Uterus (tissue), 4 donors: Measurements from ENCODE around the gene SEPTIN3. TPM values are rescaled to one million over a fixed set of nuclear protein-coding genes. Genes with fewer than 3 reads are reported as not detected.

ENCODE experiments used
- DNase-seq, 2 donors: peaks; one replicate each; pipeline ENCODE4 v3.0.0-alpha.2; 2019 to 2020
- H3K27ac ChIP-seq, 2 donors: fragments of 200-600 bp; sonication (generic); 1 replicate in 1 of 2; 2 replicates in 1 of 2; pipeline ENCODE4 v1.5.1; 2016 to 2018
- H3K27me3 ChIP-seq, 2 donors: fragments of 200-600 bp; sonication (generic); one replicate each; pipeline ENCODE4 v1.5.1; 2018 to 2019; ENCODE audit warnings: control low read depth in 1 of 2
- H3K36me3 ChIP-seq, 2 donors: fragments of 200-600 bp; sonication (generic); one replicate each; pipeline ENCODE4 v1.5.1; 2019; ENCODE audit warnings: control low read depth in 1 of 2
- H3K4me1 ChIP-seq, 2 donors: fragments of 200-600 bp; sonication (generic); one replicate each; pipeline ENCODE4 v1.5.1; 2018 to 2019; ENCODE audit warnings: control low read depth in 1 of 2
- H3K4me3 ChIP-seq, 2 donors: fragments of 200-600 bp; sonication (generic); 1 replicate in 1 of 2; 2 replicates in 1 of 2; pipeline ENCODE4 v1.5.1; 2018 to 2019; ENCODE audit warnings: mild to moderate bottlenecking in 1 of 2
- H3K9me3 ChIP-seq, 2 donors: fragments of 200-600 bp; sonication (generic); one replicate each; pipeline ENCODE4 v1.5.1; 2019; ENCODE audit warnings: control low read depth in 1 of 2
- POLR2A ChIP-seq, 2 donors: fragments of 450-650 bp; IDR thresholded peaks; one replicate each; pipeline ENCODE4 v1.6.1; 2016; ENCODE audit warnings: antibody characterized with exemption in 2 of 2, mild to moderate bottlenecking in 1 of 2, moderate library complexity in 1 of 2
- intact Hi-C: fragments of 100-400 bp; cut with DNase I; formaldehyde crosslinking; loops from one replicate; pipeline ENCODE4 v1.15.1; 2023; ENCODE audit warnings: low total_unique reads
- total RNA-seq, 4 donors: library from RNA; depleted of rRNA in 3 of 4; stranded (reverse); fragments of >200 nt in 3 of 4; gene quantifications; one replicate each; pipeline versions ENCODE4 v1.1.0 to v1.2.4, GENCODE V29; 2014 to 2023
- TF ChIP-seq, protein P1 (sequence below), 4 experiments: fragments of 200-600 bp in 2 of 4; fragments of 450-650 bp in 2 of 4; sonication (generic) in 2 of 4; IDR thresholded peaks; one replicate each; pipeline ENCODE4 v1.5.1; 2016 to 2019; ENCODE audit warnings: antibody characterized with exemption in 4 of 4, mild to moderate bottlenecking in 2 of 4, moderate library complexity in 1 of 4
- donor health status: DM: yes; HTN: yes; CAD: no.

Gene SEPTIN3
- total RNA-seq, 4 donors from 2014 or later = 1.4 TPM; not detected in 3

DNA sequence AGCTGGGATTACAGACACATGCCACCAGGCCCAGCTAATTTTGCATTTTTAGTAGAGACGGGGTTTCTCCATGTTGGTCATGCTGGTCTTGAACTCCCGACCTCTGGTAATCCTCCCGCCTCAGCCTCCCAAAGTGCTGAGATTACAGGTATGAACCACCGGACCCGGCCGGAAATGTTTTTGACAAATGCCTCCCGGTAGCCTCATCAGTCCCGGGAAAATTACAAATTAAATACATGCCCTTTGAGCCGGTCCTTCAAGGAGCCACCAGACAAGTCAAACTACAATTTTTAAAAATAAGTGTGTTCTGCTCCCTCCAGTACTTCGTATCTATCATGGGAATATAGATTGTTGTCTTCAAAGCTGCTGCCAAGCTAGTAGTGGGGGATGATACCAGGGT, 46.9 kb downstream of the SEPTIN3 start:
- no peaks in the 10 kb centered on the region for H3K27me3 ChIP-seq
- H3K27ac ChIP-seq = no peak overlapping the region
- H3K4me3 ChIP-seq = no peak overlapping the region
- TF ChIP-seq, protein P1, sequence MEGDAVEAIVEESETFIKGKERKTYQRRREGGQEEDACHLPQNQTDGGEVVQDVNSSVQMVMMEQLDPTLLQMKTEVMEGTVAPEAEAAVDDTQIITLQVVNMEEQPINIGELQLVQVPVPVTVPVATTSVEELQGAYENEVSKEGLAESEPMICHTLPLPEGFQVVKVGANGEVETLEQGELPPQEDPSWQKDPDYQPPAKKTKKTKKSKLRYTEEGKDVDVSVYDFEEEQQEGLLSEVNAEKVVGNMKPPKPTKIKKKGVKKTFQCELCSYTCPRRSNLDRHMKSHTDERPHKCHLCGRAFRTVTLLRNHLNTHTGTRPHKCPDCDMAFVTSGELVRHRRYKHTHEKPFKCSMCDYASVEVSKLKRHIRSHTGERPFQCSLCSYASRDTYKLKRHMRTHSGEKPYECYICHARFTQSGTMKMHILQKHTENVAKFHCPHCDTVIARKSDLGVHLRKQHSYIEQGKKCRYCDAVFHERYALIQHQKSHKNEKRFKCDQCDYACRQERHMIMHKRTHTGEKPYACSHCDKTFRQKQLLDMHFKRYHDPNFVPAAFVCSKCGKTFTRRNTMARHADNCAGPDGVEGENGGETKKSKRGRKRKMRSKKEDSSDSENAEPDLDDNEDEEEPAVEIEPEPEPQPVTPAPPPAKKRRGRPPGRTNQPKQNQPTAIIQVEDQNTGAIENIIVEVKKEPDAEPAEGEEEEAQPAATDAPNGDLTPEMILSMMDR (IDR thresholded peaks at IDR 0.05) = no peak
- no peak for TF ChIP-seq POLR2A (IDR thresholded peaks at IDR 0.05)
- intact Hi-C loops = no loop called here
- no peaks in the 10 kb centered on the region for H3K36me3 ChIP-seq
- no peak for DNase-seq
- H3K4me1 ChIP-seq = no peaks in the 10 kb centered on the region
- peaks cover 0 to 5% of the 10 kb centered on the region in 2 donors for H3K9me3 ChIP-seq

DNA sequence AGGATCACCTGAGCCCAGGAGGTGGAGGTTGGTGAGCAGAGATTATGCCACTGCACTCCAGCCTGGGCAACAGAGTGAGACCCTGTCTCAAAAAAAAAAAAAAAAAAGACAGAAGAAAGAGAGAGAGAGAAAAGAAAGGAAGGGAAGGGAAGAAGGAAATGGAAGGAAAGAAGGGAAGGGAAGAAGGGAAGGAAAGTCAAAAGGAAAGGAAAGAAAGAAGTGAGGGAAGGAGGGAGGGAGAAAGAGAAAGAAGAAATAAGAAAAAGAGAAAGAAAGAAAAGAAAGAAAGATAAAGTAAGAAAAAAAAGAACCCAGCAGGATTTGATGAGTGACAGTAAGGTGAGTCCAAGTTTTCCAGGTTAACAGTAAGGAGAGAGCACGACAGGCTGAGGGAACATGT, 49.0 kb downstream of the SEPTIN3 start:
- no peaks in the 10 kb centered on the region for H3K27me3 ChIP-seq

More for the DNA sequence above, 49.0 kb downstream of the SEPTIN3 start:
- intact Hi-C loops = no loop called here
- H3K4me3 ChIP-seq = no peak overlapping the region
- no peaks in the 10 kb centered on the region for H3K36me3 ChIP-seq
- no peaks in the 10 kb centered on the region for H3K9me3 ChIP-seq
- no peak overlapping the region for H3K27ac ChIP-seq
- H3K4me1 ChIP-seq = no peaks in the 10 kb centered on the region
- DNase-seq = no peak
- TF ChIP-seq, protein P1 (IDR thresholded peaks at IDR 0.05) = no peak
- no peak for TF ChIP-seq POLR2A (IDR thresholded peaks at IDR 0.05)

Other genes starting within 250 kb of the SEPTIN3 start
- gene CCDC134, start 168.8 kb upstream of the SEPTIN3 start, total RNA-seq = 10 to 100 TPM in 2 of 4 donors, 1 to 10 TPM in 2; 4.1 to 24.3 (median 11.0) TPM
- 10 to 100 TPM; 10.2 to 61.0 (median 29.0) TPM for gene SREBF2, start 136.3 kb upstream of the SEPTIN3 start, total RNA-seq
- gene SHISA8, start 54.4 kb upstream of the SEPTIN3 start, total RNA-seq = under 1 TPM in 1 of 4 donors, not detected in 3; 0.30 TPM
- 1 to 10 TPM in 1 of 4 donors, under 1 TPM in 1, not detected in 2; 0.30 to 1.3 TPM for gene TNFRSF13C, start 42.6 kb upstream of the SEPTIN3 start, total RNA-seq
- gene CENPM, start 22.3 kb upstream of the SEPTIN3 start, total RNA-seq = 10 to 100 TPM in 1 of 4 donors, not detected in 3; 12.7 TPM
- gene WBP2NL, start 29.3 kb downstream of the SEPTIN3 start, total RNA-seq = 1 to 10 TPM in 2 of 4 donors, not detected in 2; 3.7 to 6.6 TPM
- 10 to 100 TPM in 3 of 4 donors, 1 to 10 TPM in 1; 9.5 to 44.0 (median 28.8) TPM for gene NAGA, start 101.4 kb downstream of the SEPTIN3 start, total RNA-seq
- 10 to 100 TPM; 16.8 to 39.7 (median 18.7) TPM for gene PHETA2, start 104.8 kb downstream of the SEPTIN3 start, total RNA-seq
- 10 to 100 TPM in 3 of 4 donors, 1 to 10 TPM in 1; 8.3 to 98.0 (median 33.2) TPM for gene SMDT1, start 110.3 kb downstream of the SEPTIN3 start, total RNA-seq
- 100 to 1,000 TPM in 1 of 4 donors, 10 to 100 TPM in 3; 36.5 to 116 (median 46.0) TPM for gene NDUFA6, start 121.3 kb downstream of the SEPTIN3 start, total RNA-seq
- 1 to 10 TPM in 1 of 4 donors, under 1 TPM in 1, not detected in 2; 0.62 to 2.0 TPM for gene CYP2D6, start 161.4 kb downstream of the SEPTIN3 start, total RNA-seq